ENCODE measurements around the gene ALDH4A1.

GRCh38 chr1:18884419-18884717 is 18.0 kb downstream of the ALDH4A1 start:
- TF ChIP-seq CTCF (IDR thresholded peaks at IDR 0.05; ENCODE audit: low read length), result no peak; the same call in 1 of the 2 replicates
- no peak for TF ChIP-seq EZH2phosphoT487 (IDR thresholded peaks at IDR 0.05; ENCODE audit: low read length)
